Fibroblast of skin of abdomen (primary cell): ENCODE results near the gene RETREG1.
A peak's percentile ranks its signal among the peaks of the same experiment; 100 is the strongest.
"Not testable (repeated sequence)": the region's sequence is repeated elsewhere in the genome, so short reads cannot be mapped to it uniquely, and the experiment has no call there.

Experiments
- DNase-seq: peaks from one replicate; pipeline ENCODE4 v3.0.0-alpha.2; 2013

The RETREG1 gene

DNA sequence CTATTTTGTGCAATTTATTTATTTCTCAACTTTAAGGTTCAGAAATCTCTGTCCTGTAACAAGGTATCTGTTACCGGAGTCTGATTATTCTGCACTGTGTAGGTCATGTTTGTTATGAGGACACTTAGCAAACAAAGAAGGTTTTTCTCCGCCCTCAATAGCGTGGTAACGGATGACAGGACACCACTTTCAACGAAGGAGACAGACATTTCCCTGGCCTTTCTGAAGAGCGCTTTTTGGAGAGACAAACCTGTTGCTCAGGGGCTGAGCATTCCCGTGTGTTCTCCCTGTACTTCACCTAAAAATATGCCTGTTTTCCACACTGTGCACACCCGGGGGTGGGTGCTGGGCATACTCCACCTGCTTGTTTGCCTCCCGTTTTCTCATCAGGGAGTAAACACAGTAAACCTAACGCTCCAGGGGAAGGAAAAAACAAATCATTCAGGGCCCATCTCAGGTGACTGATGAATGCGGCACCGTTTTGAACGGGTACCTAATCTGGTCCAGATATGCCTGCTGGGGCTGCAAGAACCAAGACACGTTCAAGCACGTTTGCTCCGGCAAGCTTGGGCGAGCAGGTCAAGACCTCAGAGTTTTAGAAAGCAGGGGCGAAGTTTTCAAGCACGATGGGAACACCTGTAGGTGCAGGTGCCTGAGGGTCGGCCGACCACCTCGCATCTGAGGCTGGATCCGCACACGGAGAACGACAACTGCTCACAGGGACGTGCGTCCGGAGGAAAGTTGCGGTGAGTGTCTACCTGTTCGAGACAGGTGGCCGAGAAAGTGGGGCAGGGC lies 859 bp downstream of the RETREG1 start:
- DNase-seq, result no peak

GRCh38 chr5:16612007-16612406 lies 4.8 kb downstream of the RETREG1 start:
- no peak for DNase-seq

DNA sequence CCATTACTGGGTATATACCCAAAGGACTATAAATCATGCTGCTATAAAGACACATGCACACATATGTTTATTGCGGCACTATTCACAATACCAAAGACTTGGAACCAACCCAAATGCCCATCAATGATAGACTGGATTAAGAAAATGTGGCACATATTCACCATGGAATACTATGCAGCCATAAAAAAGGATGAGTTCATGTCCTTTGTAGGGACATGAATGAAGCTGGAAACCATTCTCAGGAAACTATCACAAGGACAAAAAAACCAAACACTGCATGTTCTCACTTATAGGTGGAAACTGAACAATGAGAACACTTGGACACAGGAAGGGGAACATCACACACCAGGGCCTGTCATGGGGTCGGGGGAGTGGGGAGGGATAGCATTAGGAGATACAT lies 5.9 kb downstream of the RETREG1 start:
- DNase-seq, result not testable (repeated sequence)

- DNase-seq, result no peak
These were observed 7.4 kb downstream of the RETREG1 start for GRCh38 chr5:16609412-16609811.

GRCh38 chr5:16606628-16607027 lies 10.2 kb downstream of the RETREG1 start:
- no peak for DNase-seq

DNA sequence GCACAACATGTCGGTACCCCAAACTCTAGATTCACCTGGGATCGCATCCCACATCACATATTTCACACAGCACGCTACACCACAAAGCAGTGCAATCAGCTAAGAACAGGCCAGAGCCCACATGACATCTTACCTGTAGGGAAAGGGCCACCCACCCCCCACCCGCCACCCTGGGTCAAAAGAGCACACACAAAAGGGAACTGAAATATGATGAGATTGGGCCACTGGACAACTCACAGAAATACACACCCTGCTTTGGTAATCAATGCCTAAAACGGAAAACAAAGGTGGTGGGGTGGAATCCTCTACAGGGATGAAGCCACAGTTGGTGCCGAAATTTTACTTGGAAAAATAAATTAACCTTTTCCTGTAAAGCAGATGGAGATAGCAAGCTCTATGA lies 13.1 kb downstream of the RETREG1 start:
- no peak for DNase-seq

DNA sequence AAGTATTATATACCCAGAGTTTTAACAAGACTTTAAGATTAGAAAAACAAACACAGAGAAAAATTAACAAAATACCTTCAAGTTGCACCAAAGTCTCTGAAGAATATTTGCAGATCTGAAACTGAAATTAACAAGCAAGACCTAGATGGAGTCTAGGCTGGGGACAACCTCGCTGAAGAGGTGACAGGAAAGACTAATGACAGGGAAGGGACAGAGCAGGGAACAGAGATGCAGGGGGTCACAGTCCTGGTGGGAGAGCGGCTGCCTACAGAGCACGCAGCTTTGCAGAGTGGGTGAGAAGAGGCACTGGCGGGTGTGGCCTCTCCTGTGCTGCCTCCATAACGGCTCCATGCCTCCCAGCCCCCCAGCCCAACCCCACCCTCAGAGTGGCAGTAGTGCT lies 13.5 kb downstream of the RETREG1 start:
- no peak for DNase-seq

GRCh38 chr5:16602182-16602581 lies 14.6 kb downstream of the RETREG1 start:
- no peak for DNase-seq

GRCh38 chr5:16600946-16601345 lies 15.9 kb downstream of the RETREG1 start:
- no peak for DNase-seq

DNA sequence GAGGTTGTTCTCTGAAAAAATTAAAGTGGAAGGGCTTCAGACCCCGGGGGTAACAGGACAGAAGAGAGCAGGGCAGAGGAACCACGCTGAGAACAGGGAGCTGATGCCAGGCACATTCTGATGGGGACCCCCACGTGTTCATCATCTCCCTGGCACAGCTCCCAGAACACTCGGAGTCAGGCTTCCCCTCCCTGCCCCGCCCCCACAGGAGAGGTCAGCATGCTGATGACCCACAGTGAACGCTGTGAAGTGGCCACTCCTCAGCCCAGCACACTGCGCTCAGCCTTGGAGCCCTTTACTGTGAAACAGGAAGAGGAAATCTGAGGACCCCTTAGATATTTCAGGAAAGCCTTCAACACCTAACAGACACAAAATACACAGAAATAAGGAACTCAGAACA lies 16.4 kb downstream of the RETREG1 start:
- no peak for DNase-seq

- no peak for DNase-seq
These were observed 18.7 kb downstream of the RETREG1 start for GRCh38 chr5:16597946-16598694.

- DNase-seq, result peak; percentile 80
These were observed 20.2 kb downstream of the RETREG1 start for GRCh38 chr5:16596581-16596940.

DNA sequence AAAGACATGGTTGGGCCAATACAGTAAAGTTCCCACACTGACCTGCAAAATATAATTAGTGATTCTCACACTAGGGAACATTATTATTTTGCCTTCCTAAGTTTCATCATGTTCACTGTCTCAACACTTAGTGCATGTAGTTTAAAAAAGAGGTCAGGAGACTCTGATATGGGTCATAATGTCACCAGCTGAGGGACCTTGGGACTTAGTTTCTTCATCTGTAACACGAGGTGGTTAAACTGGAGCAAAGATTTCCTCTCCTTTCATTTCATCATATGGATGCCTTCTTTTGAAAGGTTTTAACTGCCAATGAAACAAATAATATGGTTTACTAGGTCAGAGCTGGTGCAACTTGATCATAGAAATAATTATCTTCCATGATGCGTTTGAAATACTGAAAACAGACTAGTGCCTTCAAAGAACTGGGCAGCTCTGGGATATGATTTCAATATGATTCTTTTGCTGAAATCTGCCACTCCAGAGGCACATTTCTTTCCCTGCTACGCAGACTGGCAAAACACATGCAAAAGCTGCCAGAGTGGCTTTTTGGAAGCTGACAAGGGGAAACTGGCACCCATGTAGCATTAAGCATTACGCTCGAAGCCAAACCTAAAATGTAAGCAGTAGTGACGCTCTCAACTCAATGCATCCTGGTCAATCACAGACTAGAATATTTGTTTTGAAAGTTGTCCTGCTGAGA lies 20.8 kb downstream of the RETREG1 start:
- no peak for DNase-seq

DNA sequence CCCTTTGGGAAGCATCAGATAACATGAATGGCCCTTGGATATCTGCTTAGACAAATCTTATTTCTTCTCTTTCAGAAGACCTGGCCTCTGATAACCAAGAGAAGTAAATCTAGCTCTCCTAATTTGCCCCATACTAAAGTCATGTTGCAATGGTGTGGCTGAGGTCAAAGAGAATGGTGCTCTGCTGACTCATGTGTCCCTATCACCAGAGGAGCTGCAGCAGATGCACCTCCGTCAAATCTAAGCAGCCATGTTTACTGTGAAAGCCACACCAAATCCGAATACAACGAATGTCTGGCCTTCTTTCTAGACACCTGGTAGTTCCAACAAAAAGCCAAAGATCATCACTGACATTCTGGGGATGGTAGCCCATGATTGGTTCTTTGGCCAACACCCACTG lies 23.2 kb downstream of the RETREG1 start:
- no peak for DNase-seq

- DNase-seq, result peak; percentile 33
These were observed 23.8 kb downstream of the RETREG1 start for GRCh38 chr5:16593013-16593412.

GRCh38 chr5:16592255-16592654 lies 24.5 kb downstream of the RETREG1 start:
- no peak for DNase-seq

DNA sequence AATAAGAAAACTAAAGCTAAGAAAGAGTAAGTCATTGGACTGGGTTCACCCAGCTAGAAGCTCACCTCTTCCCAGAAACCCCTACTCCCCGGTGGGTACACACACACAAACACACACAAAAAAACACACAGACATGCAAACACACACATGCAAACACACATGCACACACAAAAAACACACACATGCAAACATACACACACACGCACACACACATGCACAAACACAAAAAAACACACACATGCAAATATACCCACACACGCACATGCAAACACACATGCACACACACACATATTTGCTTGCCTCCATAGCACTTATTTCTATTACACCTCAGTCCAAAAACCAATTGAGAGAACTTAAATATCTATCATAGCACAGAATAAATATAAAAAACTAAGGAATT lies 26.1 kb downstream of the RETREG1 start:
- no peak for DNase-seq

DNA sequence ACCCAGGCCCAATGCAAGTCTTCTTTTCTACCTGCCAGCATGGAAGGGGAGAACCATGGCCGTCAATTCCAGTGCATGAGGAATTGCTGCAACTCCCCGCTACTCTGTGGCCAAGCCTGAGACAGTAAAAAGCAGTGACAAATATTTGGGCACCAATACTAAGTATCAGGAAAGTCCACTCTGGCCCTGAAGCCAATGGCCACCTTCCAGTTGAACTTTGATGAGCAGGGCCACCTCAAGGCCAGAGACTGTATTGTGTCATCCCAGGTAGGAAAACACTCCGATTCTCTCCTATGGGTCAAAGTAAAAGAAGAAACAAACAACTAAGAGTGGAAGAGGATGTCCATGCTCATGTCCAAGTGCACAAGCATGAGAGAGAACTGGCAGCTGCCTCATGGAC lies 27.1 kb downstream of the RETREG1 start:
- no peak for DNase-seq

GRCh38 chr5:16588434-16589214 lies 28.2 kb downstream of the RETREG1 start:
- no peak for DNase-seq

DNA sequence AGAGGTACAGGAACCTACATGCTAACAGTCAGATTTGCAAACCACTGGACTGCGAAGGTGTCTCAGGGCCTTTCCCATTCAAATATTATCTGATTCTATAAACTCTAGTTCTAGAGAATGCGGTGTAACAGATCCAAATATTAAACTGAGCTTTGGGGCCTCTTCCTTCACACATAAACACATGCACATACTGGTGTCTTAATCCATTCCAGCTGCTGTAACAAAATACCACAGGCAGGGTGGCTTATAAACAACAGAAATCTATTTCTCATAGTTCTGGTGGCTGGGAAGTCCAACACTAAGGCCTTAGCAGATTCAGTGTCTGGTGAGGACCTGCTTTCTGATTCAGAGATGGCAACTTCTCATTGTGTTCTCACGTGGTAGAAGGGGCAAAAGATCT lies 30.2 kb downstream of the RETREG1 start:
- no peak for DNase-seq

- no peak for DNase-seq
These were observed 31.6 kb downstream of the RETREG1 start for GRCh38 chr5:16585041-16585667.

DNA sequence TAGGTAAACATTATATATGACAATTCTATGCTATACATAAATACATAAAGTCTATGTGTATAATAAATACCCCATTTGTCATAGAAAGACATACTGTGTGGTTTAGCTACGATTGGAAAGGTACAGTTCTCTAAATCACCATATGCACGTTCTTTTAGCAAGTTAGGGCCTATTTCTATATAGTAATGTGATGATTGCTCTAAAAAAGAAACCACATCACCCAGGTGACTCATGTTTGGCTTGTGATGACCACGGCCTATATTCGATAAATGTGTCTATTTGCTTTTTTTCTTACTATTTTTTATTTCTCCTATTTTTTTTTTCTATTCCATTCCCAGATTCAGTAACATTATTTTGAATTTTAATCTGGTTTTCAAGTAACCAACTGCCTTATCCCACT lies 34.7 kb downstream of the RETREG1 start:
- no peak for DNase-seq
